Fibroblast of skin of right quadriceps (primary cell): Measurements from ENCODE around the gene SPIRE1.
"Not testable (repeated sequence)": the region's sequence is repeated elsewhere in the genome, so short reads cannot be mapped to it uniquely, and the experiment has no call there.

ENCODE experiments used
- DNase-seq: peaks from one replicate; pipeline ENCODE4 v3.0.0-alpha.2; 2013

Gene SPIRE1

DNA sequence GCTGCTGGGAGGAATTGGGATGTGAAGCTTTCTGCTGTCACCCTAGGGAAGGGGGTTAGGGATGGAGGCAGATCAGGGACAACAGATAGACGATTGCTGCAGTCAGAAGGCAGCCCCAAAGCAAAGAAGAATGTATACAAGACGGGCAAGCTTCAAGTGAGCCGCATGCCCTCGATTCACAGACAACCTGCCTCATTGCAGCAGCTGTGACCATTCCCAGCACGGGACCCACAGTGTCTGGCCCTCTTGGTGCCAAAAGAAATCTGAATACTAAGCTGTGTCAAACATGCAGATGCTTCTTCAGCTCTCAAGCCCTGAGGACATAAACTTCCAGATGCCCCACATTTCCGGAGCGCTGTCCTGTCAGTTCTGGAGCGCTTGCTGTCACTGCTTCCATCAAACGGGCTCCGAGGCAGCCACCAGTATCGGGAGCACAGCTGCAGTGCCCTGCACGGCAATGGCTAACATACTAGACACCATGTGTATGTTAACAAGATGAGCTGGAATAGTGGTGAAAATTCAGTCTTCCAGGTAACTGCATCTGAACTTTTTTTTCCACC is 216.4 kb downstream of the SPIRE1 start:
- no peak for DNase-seq

DNA sequence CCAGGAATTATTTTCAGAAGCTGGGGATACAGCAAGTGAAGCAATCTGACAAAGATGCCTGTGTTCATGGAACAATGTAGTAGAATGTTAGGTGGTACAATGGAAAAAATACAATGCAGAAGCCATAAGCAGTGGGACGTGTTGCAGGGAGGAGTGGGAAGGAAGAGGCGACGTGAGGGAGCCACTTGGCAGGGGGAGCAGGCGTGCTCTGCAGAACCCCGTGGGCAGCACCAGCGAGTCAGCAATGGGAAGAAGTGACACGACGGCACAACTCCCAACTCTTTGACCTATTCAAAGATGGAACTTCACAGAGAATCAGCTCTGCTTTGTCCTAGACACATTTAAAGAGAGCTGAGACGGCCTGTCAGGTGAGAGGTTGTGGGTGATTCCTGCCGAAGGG is 219.7 kb downstream of the SPIRE1 start:
- no peak for DNase-seq

DNA sequence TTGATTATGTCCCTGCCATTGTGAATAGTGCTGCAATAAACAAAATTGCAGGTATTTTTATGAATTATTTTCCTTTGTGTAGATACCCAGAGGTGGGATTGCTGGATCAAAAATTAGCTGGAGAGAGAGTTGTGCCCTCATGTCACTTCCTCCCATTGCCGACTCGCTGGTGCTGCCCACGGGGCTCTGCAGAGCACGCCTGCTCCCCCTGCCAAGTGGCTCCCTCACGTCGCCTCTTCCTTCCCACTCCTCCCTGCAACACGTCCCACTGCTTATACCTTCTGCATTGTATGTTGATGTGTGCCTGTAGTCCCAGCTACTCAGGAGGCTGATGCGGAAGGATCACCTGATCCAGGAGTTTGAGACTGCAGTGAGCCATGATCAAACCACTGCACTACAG is 222.0 kb downstream of the SPIRE1 start:
- DNase-seq = no peak

DNA sequence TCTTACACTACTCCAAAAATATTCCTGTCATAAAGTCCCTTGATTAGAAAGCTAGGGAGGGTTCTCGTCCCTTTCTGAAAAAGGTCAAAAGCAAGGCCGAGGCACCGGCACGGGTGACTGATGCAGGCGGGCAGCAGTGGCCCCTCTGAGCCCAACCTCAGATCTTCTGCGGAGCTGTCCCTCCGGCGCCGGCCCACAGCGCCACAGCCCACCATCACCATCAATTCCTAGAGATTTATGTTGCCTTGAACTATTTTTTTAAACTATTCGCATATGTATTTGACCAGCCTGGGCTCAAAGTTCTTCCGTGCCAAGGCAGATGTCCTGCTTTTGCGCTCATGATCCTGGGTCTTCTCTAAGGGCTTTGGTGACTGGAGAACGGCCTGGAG is 223.4 kb downstream of the SPIRE1 start:
- no peak for DNase-seq

DNA sequence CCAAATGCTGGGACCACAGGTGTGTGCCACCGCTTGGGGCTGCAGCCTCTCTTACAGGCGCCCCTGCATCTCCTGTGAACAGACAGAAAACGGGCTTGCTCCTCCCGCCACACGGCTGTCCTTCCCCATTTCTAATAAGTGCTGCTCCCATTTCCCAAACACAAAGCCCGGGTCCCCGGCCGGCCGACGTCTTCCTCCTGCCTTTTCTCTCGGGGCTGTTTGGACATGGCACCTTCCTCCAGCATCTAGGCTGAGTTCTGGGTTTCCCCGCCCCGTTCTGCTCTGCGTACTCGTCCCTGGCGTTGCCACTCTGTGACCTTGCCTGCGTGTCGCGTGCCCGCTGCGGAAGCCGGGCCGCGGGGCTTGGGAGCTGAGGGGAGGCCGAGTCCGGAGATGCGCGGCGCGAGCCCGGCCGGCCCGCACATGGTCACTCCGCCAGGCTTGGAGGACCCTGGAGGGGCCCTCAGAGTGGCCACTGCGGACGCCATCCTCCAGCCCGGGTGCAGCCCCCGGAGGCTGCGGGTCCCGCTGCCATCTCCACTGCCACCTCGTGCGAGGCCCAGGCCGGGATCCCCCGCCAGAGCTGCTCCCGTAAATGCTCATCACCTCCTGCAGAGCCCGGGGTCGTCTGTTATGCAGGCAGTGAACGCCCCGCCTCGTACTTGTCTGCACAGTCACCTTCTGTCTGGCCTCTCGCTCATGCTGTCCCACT is 223.9 kb downstream of the SPIRE1 start:
- no peak for DNase-seq

DNA sequence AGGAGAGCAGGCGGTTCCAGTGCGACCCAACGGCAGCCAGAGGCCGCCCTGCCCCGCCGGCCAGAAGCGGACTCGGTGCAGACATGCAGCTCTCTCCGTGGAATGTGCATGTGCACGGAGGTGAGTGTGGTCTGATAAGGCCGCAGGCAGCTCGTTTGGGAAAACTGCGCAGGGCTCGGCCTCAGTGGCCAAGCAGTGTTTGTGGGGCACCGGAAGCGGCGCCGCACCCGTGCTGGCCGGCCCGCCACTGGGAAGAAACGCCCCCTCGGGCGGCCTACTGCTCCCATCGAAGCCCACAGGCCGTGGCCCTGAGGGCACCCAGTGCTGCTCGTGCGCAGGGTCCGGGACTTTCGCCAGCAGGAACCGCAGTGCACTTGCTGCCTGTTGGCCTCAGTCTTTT is 225.0 kb downstream of the SPIRE1 start:
- DNase-seq = no peak

DNA sequence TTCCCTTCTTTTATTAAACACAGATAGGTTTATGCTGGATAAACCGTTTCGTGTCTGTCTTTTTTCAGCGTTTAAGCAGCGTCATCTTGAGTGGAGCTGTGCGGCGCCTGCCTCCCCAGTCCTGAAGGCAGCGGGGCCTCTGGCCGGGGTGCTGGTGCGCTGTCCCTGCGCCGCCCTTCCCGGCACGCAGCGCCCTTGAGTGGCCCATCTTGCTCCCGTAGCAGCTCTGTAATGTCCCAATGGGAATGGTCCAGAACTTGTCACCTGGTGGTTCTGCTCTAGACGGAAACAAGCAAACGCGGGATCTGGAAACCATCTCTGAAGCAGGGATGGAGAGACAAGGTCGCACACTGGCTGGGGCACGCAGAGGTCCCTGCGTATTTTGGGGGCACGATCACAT is 225.7 kb downstream of the SPIRE1 start:
- DNase-seq = no peak

DNA sequence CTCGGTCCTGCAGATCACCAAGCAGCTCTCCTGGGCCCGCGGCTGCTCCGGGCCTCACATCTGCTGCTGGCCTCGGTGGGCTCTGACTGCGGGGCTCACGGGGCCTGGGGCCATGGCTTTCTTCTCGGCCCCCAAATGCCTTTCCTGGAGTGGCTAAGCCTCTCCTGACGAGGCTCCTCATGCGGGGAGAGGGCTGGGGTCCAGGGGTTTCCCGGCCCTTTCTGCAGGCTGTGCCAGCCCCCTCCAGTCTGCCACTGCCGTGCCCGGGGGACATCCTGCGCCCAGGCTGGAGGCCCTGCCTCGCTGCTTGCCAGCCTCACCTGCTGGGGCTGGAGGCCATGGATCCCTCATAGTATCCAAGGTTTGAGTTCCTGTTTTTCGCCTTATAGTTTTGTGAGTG is 226.3 kb downstream of the SPIRE1 start:
- DNase-seq = no peak

DNA sequence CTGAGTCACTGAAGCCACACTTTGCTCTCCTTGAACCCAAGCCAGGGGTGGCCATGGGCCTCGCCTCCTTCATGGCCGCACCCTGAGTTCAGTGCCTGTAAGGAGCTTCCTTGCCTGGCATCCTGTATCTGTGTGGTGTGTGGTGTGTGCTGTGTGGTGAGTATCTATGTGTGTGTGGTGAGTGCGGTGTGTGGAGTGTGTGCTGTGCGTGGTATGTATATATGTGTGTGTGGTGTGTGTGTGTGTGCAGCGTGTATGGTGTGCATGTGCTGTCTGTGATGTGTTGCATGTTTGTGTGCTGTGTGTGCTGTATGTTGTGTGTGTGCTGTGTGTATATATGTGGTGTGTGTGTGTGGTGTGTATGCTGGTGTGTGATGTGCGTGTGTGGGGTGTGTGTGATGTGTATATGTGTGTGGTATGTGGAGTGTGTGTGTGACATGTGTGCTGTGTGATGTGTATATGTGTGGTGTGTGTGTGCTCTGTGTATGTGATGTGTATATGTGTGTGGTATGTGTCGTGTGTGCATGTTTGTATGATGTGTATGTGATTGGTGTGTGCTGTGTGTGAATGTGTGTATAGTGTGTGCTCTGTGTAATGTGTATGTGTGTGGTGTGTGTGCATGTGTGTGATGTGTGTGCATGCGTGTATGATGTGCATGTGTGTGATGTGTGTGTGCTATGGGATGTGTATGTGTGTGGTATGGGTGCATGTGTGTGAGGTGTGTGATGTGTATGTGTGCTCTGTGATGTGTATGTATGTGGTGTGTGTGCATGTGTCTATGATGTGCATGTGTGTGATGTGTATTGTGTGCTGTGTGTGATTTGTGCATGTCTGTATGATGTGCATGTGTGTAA is 227.5 kb downstream of the SPIRE1 start:
- no peak for DNase-seq

DNA sequence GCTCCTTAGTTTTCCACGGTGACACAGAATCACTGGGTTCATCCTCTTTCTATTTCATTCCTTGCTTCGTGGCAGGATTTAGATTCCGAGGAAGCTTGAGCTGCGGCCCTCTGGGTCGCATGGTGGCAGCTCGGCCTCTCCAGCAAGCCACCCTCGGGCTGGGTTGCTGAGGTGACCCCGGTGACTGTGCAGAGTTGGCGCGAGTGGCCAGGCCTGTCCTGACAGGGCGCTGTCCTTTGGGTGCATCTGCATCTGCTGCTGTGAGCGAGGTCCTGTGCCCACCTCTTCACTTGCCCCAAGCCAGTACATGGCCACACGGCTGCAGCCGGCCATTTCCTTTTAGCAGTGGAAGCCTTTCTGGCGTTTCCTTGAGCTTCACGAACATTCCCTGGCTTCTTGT is 228.4 kb downstream of the SPIRE1 start:
- no peak for DNase-seq

DNA sequence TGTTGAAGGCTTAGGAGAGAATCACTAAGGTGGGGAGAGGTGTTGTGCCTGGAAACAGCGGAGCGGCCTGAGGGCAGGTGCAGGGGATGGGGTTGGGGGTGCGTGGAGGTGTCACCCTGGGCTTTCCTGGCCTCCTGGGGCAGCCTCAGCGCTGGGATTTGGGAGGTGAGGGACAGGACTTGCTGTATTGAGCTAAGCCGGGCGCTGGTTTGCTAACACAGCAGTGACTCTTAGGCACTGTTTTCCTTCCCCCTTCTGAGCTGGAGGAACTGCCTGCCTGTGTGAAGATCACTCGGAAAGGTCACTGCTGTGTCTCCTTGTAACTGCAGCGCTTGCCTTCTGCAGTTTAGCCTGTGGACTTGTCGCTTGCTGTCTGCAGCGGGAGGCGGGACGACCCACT is 229.0 kb downstream of the SPIRE1 start:
- no peak for DNase-seq

DNA sequence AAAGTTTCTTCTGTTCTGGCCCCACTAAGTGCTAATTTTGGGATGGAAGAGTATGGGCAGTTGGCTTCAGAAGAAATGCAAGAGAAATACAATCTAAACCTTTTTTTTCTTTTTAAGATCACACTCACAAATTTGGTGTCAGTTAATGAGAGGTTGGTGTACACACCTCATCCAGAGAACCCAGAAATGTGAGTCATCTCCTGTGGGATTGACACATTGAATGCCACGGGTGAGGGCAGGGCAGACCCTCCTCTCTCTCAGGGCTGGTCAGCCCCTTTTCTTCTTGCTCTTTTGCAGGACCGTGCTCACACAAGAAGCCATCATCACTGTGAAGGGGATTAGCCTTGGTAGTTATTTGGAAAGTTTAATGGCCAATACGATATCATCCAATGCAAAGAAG is 231.0 kb downstream of the SPIRE1 start:
- no peak for DNase-seq

DNA sequence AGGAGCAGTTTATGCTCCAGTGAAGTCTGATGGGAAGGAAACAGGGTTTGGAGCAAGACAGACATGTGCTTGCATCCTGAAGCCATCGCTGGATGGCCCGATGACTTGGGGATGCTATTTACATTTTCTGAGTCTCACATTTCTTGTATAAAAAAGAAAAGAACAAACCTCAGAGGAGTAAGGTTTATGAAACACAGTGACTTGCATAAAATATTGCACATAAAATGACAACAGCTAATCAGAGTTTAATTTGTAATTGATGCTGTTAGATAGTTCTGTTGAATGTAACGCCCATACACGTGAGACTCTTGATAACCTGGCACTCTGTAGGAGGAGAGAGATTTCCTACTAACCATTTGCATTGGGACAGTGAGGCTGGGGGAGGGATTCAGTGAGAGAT is 233.7 kb downstream of the SPIRE1 start:
- DNase-seq = no peak

DNA sequence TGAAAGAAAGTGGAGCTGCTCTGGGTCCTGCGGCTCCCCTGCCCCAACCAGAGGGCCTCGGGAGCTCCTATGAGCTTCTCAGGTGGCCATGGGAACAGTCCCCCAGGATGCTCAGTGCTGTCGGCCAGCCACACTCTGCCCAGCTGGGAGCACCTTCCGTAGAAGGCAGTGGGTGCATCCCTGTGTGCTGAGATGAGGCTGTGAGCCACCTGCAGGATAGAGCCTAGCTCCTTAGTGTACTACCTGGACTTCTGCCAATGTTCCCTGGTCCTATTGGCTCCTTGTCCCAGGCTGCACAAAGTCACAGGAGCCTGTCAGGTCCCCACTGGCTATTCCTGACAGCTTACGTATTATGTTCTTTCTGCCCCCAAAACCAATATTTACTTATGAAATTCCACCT is 234.1 kb downstream of the SPIRE1 start:
- DNase-seq = no peak

DNA sequence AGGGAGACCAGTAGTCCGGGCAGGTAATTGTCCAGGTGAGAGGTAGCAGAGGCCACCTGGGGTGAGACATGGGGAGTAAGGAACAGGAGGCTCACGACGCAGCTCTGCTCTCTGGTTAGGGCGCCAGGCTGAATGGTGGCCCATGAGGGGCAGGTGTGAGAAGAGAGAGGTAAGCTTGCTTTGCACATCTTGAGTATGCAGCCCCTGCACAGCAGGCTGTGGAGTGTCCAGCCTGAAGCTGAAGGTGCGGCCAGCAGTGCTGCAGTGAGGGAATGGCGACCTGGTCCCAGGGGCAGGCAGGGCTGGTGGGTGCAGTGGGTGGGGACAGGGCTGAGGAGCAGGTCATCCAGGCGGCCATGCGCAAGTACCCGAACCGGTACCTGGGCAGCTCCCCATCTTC is 234.5 kb downstream of the SPIRE1 start:
- no peak for DNase-seq

DNA sequence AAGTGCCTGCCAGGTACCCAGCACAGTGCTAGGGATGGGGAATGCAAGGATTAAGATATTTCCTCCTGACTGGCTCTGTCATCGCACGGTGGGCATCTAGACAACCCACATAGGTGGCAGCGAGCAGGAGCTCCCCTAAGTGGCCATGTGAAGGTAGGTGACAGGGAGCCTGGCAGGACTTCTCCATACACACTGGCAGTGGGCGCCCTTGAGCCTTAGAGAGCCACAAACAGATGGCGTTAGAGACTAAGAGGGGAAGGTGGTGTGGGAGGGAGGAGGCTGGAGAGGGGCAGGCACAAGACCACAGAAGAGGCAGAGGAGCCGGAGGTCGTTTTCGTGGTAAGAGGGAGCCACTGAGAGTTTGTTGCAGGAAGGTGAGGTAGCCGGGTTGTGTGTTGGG is 235.0 kb downstream of the SPIRE1 start:
- no peak for DNase-seq

DNA sequence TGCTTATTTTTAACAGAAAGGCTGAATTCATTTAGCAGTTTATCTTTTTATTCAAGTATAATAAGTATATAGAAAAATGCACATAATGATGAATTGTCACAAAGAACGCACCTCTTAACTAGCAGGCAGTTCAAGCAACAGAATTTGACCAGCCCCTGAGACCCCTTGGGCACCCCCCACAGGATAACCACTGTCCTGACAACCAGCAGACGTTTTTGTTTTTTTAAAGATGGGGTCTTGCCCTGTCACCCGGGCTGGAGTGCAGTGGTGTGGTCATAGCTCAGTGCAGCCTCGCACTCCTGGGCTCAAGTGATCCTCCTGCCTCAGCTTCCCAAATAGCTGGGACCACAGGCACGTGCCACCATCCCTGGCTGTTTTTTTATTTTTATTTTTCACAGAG is 236.2 kb downstream of the SPIRE1 start:
- DNase-seq = no peak

DNA sequence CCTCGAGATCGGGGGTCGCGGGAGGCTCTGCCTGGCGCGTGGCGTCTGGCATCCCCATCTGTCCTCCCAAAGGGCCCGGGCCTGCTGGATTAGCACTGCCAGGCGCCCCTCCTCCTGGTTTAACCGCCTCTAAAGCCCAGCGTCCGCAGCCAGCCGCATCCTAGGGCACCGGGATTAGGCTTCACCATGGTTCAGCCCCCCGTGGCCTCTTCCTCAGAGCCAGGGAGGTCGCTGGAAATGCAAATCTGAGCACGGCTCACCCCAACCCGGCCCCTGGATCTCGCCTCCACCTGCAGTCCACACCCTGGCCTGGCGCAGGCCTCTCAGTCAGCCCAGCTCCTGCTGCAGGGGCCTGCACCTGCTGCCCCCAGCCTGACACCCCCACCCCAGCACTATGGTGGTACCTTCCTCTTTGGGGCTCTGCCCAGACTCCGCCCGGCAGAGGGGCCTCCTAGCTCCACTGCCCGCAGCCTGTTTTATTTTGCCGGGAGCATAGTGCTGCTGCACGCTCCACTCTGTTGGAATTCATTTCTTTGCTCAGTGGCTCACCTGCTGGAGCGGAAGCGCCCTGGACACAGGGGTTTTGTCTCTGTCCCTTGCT is 237.0 kb downstream of the SPIRE1 start:
- DNase-seq = no peak

DNA sequence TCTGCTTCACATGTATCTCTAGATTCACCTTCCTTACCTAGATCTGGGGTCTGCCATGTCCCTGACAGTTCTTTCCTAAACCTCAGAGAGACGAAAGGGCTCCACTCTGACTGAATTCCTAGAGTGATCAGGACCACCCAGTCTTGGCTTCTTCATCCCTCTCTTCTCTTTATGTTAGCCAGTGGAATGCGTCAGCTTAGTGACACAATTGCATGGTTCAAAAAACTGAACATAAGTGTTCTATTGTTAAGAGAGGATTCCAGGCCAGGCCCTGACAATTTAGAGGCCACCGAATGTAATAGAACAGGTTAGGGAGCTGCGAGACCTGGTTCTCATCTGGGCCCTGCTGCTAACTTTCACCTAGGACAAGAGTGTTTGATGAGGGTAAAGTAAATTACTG is 240.2 kb downstream of the SPIRE1 start:
- DNase-seq = no peak

DNA sequence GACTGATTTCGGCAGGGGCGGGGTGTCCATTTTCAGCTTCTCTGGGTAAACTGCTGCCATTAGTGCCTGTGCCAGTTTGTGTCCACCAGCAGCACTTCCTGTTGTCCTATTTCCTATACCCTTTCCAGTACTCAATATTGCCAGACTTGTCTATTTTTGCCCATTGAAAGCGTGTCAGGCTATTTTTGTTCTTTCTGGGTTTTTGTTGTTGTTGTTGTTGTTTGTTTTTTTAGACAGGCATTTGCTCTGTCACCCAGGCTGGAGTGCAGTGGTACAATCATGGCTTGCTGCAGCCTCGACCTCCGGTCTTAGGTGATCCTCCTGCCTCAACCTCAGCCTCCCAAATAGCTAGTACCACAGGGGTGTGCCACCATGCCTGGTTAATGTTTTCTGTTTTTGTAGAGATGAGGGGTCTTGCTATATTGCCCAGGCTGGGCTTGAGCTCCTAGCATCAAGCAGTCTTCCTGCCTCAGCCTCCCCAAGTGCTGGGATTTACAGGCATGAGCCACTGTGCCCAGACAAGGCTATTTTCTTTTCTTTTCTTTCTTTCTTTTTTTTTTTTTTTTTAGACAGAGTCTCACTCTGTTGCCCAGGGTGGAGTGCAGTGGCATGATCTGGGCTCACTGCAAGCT is 241.7 kb downstream of the SPIRE1 start:
- no peak for DNase-seq

DNA sequence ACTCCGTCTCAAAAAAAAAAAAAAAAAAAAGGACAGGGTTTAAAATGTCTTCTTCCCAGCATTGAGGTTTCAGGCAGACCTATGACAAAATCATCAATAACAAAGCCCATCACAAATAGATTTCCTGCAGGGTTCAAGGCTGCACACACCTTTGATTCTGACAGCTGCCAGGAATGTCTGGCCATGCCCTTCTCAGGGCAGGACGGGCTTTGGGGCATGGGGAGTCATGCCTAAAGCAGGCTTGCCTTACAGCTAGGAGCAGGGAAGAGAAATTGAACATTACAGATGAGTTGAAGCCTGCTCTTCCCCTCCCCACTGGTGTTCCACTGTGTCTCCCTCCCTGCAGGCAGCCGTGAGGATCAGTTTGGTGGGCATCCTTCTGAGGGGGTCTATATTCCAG is 246.5 kb downstream of the SPIRE1 start:
- DNase-seq = no peak

DNA sequence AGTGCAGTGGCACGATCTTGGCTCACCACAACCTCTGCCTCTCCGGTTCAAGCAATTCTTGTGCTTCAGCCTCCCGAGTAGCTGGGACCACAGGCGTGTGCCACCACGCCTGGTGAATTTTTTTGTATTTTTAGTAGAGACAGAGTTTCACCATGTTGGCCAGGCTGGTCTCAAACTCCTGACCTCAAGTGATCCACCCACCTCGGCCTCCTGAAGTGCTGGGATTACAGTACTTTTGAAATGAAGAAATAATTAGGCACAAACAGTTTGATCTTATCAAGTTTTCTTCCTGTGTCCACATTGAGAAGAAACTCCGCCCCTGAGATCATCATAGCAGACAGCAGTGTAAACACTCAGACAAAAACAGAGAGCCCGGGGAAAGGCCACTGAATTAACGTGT is 247.2 kb downstream of the SPIRE1 start:
- DNase-seq = not testable (repeated sequence)

DNA sequence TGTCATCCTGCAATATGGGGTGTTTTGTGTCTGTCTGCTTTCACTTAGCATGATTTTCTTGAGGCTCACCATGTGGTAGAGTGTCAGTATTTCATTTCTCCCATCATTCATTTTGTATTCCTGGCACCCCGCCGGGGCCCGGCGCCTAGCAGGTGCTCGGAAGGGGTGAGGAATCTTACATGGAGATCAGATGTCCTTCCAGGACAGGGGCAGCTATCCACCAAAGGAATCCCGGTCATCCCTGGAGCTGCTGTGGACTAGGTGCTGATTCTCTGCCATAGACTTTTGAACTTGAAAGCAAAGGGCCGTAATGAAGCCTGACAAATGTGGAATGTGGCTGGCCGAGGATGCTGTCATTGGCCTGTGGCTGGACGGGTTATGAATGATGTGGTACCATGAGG is 247.8 kb downstream of the SPIRE1 start:
- DNase-seq = no peak
